Stomach (tissue), 4 donors: ENCODE measurements around the gene DENND6B.

ENCODE experiments used
- POLR2A ChIP-seq, 4 donors: fragments of 450-650 bp; IDR thresholded peaks; one replicate each; pipeline ENCODE4 v1.6.1; 2016; ENCODE audit warnings: antibody characterized with exemption in 4 of 4, control low read depth in 2 of 4, mild to moderate bottlenecking in 1 of 4, moderate library complexity in 1 of 4
- TF ChIP-seq, protein P1 (sequence below), 7 experiments: fragments of 450-650 bp in 4 of 7; fragments of 200-600 bp in 3 of 7; sonication (generic) in 3 of 7; IDR thresholded peaks; one replicate each; pipeline ENCODE4 v1.5.1; 2016 to 2019; ENCODE audit warnings: antibody characterized with exemption in 7 of 7, control low read depth in 2 of 7, mild to moderate bottlenecking in 1 of 7

- no peak for TF ChIP-seq POLR2A (IDR thresholded peaks at IDR 0.05)
- TF ChIP-seq, protein P1, sequence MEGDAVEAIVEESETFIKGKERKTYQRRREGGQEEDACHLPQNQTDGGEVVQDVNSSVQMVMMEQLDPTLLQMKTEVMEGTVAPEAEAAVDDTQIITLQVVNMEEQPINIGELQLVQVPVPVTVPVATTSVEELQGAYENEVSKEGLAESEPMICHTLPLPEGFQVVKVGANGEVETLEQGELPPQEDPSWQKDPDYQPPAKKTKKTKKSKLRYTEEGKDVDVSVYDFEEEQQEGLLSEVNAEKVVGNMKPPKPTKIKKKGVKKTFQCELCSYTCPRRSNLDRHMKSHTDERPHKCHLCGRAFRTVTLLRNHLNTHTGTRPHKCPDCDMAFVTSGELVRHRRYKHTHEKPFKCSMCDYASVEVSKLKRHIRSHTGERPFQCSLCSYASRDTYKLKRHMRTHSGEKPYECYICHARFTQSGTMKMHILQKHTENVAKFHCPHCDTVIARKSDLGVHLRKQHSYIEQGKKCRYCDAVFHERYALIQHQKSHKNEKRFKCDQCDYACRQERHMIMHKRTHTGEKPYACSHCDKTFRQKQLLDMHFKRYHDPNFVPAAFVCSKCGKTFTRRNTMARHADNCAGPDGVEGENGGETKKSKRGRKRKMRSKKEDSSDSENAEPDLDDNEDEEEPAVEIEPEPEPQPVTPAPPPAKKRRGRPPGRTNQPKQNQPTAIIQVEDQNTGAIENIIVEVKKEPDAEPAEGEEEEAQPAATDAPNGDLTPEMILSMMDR (IDR thresholded peaks at IDR 0.05) = no peak
Observed at GRCh38 chr22:50274771-50275170, 52.0 kb downstream of the DENND6B start.
